Measurements from ENCODE around the gene PAWR. TPM values are rescaled to one million over a fixed set of nuclear protein-coding genes. Genes with fewer than 3 reads are reported as not detected.

The PAWR gene
- total and polyA plus RNA-seq, 4 experiments from 2014 or later = 0.87 to 4.7 (median 2.2) TPM

DNA sequence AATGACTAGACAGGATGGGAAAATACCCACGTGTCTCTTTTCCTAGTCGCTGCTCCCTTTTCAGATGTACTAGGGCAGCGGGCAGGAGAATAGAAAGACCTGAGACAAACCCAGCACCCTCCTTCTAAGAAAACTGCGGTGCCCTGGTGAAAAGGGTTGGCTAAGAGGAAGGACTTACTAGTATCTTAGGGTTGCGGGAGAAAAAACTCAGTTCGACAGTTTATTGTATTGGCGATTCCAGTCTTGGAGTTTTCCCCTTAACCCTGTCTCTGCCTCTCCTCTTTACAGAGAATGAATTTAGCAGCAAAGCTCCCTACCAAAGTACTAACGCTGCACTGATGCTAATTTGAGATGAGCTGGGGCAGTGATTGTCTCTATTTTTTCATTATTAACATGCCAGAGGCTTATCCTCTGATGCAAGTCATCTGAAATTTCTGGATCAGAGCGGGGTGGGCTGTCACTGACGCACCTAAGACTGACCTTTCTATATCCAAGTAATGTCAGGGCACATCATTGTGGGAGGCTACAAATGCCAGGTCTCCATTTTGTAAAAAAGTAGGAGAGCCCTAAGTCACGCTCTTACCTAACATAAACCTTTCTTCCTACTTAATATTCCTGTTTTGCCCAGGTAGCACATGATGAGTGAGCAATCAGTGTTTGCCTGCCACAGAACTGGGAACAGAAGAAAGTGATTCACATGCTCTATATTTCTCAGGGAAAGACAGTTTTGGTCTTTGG, 916 bp upstream of the PAWR start:
- intact Hi-C loops (cut with micrococcal nuclease) = no loop called here
- Mint-ChIP-seq H3K4me1 (peaks cover 11 to 20% (median 14%) of the 10 kb centered on the region in 4 donors), H3K36me3 (no peaks in the 10 kb centered on the region), H3K9me3 (peaks cover 0 to 7% (median 1%) of the 10 kb centered on the region in 8 donors), H3K27ac (peak overlapping the region in 1 of 7 donors; percentile 5), H3K27me3 (peaks cover 29 to 36% of the 10 kb centered on the region in 2 donors), H3K4me3 (peak overlapping the region; percentile 70 to 91 (median 86))
- ChIA-PET POLR2A (ENCODE audit: partially characterized antibody) (no interaction called here), CTCF (ENCODE audit: partially characterized antibody) (no interaction called here)
- Histone ChIP-seq H3K36me3 (ENCODE audit: insufficient read depth, low read length) (no peaks in the 10 kb centered on the region), H3K27ac (ENCODE audit: low read depth, low read length) (no peak overlapping the region), H3K27me3 (ENCODE audit: insufficient read depth, low read length) (peaks cover 11% of the 10 kb centered on the region), H3K4me1 (ENCODE audit: insufficient read depth, low read length) (peaks cover 11% of the 10 kb centered on the region), H3K4me3 (ENCODE audit: low read length in 2 of 2) (peak overlapping the region in 1 of 2 donors; percentile 24), H3K9me3 (ENCODE audit: control insufficient read depth in 1 of 2, low read length in 2 of 2) (no peaks in the 10 kb centered on the region)
- DNase-seq = peak in 1 of 5 donors; percentile 3

DNA sequence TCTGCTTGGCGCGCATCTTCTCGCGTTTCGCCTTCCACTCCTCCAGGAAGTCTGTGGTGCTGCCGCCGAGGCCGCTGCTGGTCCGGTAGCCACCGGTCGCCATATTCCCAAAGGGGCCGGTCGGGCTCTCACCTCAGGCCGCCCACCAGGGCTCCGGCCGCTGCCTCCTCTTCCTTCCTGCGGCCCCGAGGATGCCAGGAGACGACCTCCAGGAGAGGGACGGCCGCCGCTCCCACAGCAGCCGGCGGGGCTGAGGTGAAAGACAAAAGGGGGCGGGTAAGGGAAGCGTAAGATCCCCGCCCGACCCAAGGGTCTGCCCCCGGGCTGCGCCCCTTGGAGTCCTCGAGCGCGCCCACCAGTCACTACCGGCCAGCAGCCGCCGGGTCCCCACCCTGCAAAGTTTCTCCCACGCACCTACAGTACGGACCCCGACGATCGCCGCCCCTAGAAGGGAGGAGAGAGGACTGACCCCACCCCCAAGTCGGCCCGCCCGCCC, 574 bp downstream of the PAWR start:
- Mint-ChIP-seq H3K4me1 (peaks cover 11 to 20% (median 14%) of the 10 kb centered on the region in 4 donors), H3K36me3 (no peaks in the 10 kb centered on the region), H3K9me3 (peaks cover 0 to 5% (median 0%) of the 10 kb centered on the region in 8 donors), H3K4me3 (peak overlapping the region; percentile 70 to 81 (median 76)), H3K27me3 (peaks cover 30 to 37% of the 10 kb centered on the region in 2 donors), H3K27ac (peak overlapping the region in 1 of 7 donors; percentile 52)
- H3K36me3 ChIP-seq (ENCODE audit: insufficient read depth, low read length) = no peaks in the 10 kb centered on the region
- H3K27me3 ChIP-seq (ENCODE audit: insufficient read depth, low read length) = peaks cover 11% of the 10 kb centered on the region
- intact Hi-C loops (cut with micrococcal nuclease) = no loop called here
- H3K9me3 ChIP-seq (ENCODE audit: control insufficient read depth in 1 of 2, low read length in 2 of 2) = no peaks in the 10 kb centered on the region
- ChIA-PET CTCF (ENCODE audit: partially characterized antibody) (no interaction called here), POLR2A (ENCODE audit: partially characterized antibody) (no interaction called here)
- DNase-seq = peak in 2 of 5 donors; percentile 2 to 4
- H3K4me1 ChIP-seq (ENCODE audit: insufficient read depth, low read length) = peaks cover 11% of the 10 kb centered on the region
- H3K27ac ChIP-seq (ENCODE audit: low read depth, low read length) = no peak overlapping the region
- H3K4me3 ChIP-seq (ENCODE audit: low read length in 2 of 2) = peak overlapping the region in 1 of 2 donors; percentile 26

DNA sequence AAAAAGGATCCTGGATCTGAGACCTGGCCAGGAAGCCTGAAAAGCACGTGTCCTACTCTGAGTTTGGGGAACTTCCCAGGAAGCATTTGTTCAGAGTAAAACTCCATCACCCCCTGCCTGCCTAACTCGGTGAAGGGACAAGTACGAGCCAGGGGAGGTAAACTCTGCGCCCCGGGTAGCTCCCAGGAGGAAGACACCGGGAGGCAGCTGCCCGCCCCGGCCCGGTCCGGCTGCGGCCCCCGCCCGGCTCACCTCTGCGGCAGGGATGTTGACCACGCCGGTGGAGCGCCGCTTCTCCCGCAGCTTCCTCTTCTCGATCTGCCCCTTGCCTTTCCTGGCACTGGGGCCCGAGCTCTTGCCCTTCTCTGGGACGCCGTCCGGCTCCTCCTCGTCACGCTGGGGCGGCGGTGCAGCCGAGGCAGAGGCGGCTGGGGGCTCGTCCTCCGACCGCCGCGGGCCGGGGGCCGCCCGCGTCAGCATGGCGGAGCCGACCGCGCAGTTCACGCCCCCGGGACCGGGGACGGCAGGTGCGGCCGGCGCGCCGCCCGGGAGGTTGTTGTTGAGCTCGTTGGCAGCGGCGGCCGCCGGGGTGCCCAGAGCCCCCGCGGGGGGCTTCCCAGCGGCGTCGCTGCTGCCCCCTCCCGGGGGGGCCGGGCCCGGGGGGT, 1.2 kb downstream of the PAWR start:
- intact Hi-C loops (cut with micrococcal nuclease) = no loop called here
- ChIA-PET POLR2A (ENCODE audit: partially characterized antibody) (no interaction called here), CTCF (ENCODE audit: partially characterized antibody) (no interaction called here)
- H3K36me3 ChIP-seq (ENCODE audit: insufficient read depth, low read length) = no peaks in the 10 kb centered on the region
- Mint-ChIP-seq H3K4me1 (peaks cover 11 to 20% (median 14%) of the 10 kb centered on the region in 4 donors), H3K36me3 (no peaks in the 10 kb centered on the region), H3K9me3 (peaks cover 0 to 5% (median 0%) of the 10 kb centered on the region in 8 donors), H3K27me3 (peaks cover 29 to 35% of the 10 kb centered on the region in 2 donors), H3K4me3 (peak overlapping the region; percentile 76 to 89 (median 79)), H3K27ac (no peak overlapping the region)
- H3K4me1 ChIP-seq (ENCODE audit: insufficient read depth, low read length) = peaks cover 11% of the 10 kb centered on the region
- H3K27me3 ChIP-seq (ENCODE audit: insufficient read depth, low read length) = peaks cover 11% of the 10 kb centered on the region
- no peak overlapping the region for H3K27ac ChIP-seq (ENCODE audit: low read depth, low read length)
- peak overlapping the region; percentile 14 to 26 for H3K4me3 ChIP-seq (ENCODE audit: low read length in 2 of 2)
- peak in 3 of 5 donors; percentile 5 to 8 (median 6) for DNase-seq
- H3K9me3 ChIP-seq (ENCODE audit: control insufficient read depth in 1 of 2, low read length in 2 of 2) = no peaks in the 10 kb centered on the region

DNA sequence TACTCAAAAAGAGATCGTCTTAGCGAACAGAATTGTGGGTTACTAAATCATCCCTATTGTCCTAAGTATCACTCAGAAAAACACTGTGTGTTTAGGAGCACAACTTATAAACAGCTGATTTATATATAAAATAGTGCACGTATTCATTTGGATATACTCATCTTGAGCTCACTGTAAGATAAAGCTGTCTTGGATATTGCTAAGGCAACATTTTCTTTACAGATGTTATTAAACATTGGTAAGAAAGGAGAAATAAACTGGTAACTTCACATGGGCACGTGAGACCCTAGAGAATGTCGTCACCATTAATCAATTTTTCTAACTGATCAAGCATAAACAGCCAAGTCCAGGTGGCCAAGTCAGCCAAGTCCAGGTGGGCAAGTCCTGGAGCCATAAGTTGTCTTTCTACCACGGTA, 1.7 kb downstream of the PAWR start:
- peaks cover 11% of the 10 kb centered on the region for H3K27me3 ChIP-seq (ENCODE audit: insufficient read depth, low read length)
- peak overlapping the region; percentile 14 to 26 for H3K4me3 ChIP-seq (ENCODE audit: low read length in 2 of 2)
- H3K9me3 ChIP-seq (ENCODE audit: control insufficient read depth in 1 of 2, low read length in 2 of 2) = no peaks in the 10 kb centered on the region
- intact Hi-C loops (cut with micrococcal nuclease) = no loop called here
- POLR2A ChIA-PET (ENCODE audit: partially characterized antibody) = no interaction called here
- H3K27me3 Mint-ChIP-seq = peaks cover 27 to 33% of the 10 kb centered on the region in 2 donors
- H3K36me3 ChIP-seq (ENCODE audit: insufficient read depth, low read length) = no peaks in the 10 kb centered on the region
- peak overlapping the region in 2 of 7 donors; percentile 13 to 35 for H3K27ac Mint-ChIP-seq
- H3K4me3 Mint-ChIP-seq = peak overlapping the region; percentile 70 to 89 (median 77)
- peak in 2 of 5 donors; percentile 1 to 4 for DNase-seq
- no peak overlapping the region for H3K27ac ChIP-seq (ENCODE audit: low read depth, low read length)
- H3K36me3 Mint-ChIP-seq = no peaks in the 10 kb centered on the region
- peaks cover 11% of the 10 kb centered on the region for H3K4me1 ChIP-seq (ENCODE audit: insufficient read depth, low read length)
- H3K4me1 Mint-ChIP-seq = peaks cover 11 to 20% (median 14%) of the 10 kb centered on the region in 4 donors
- CTCF ChIA-PET (ENCODE audit: partially characterized antibody) = no interaction called here
- H3K9me3 Mint-ChIP-seq = peaks cover 0 to 5% (median 0%) of the 10 kb centered on the region in 8 donors

DNA sequence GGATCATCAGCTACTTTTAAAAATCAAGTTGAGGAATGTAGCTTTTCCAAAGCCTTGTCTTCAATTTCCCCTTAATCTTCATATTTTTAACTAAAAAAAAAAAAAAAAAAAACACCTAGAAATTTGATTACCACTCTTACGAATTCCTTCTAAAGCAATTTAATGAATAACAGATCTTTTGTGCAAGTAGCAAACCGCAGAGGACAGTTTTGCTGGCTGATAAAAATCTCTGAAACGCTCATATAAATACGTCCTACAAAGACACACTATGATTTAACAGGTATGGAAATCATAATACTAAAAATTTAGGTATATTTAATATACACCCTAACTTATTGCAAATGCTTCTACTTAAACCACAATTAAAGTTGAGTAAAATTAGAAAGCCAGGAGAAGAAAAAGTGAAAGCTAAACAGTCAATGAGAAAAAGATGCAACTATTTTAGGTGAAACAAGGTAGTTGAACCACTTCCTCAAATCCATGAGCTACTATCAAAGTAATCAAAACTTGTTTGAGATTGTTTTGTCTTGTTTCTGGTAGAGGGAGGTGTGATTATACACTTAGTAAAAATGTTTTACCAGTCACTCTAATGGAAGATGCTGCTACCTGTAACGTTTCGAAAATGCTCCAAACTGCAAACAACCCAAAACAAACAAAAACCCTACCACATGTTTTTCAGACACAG, 2.2 kb downstream of the PAWR start:
- intact Hi-C loops (cut with micrococcal nuclease) = no loop called here
- Mint-ChIP-seq H3K4me1 (peaks cover 11 to 20% (median 14%) of the 10 kb centered on the region in 4 donors), H3K4me3 (peak overlapping the region; percentile 70 to 89 (median 77)), H3K27me3 (peaks cover 27 to 33% of the 10 kb centered on the region in 2 donors), H3K9me3 (peaks cover 0 to 5% (median 0%) of the 10 kb centered on the region in 8 donors), H3K36me3 (no peaks in the 10 kb centered on the region), H3K27ac (peak overlapping the region in 1 of 7 donors; percentile 35)
- ChIA-PET POLR2A (ENCODE audit: partially characterized antibody) (no interaction called here), CTCF (ENCODE audit: partially characterized antibody) (no interaction called here)
- Histone ChIP-seq H3K36me3 (ENCODE audit: insufficient read depth, low read length) (no peaks in the 10 kb centered on the region), H3K27me3 (ENCODE audit: insufficient read depth, low read length) (peaks cover 11% of the 10 kb centered on the region), H3K27ac (ENCODE audit: low read depth, low read length) (no peak overlapping the region), H3K4me3 (ENCODE audit: low read length in 2 of 2) (no peak overlapping the region), H3K4me1 (ENCODE audit: insufficient read depth, low read length) (peaks cover 11% of the 10 kb centered on the region), H3K9me3 (ENCODE audit: control insufficient read depth in 1 of 2, low read length in 2 of 2) (no peaks in the 10 kb centered on the region)
- peak in 1 of 5 donors; percentile 9 for DNase-seq

DNA sequence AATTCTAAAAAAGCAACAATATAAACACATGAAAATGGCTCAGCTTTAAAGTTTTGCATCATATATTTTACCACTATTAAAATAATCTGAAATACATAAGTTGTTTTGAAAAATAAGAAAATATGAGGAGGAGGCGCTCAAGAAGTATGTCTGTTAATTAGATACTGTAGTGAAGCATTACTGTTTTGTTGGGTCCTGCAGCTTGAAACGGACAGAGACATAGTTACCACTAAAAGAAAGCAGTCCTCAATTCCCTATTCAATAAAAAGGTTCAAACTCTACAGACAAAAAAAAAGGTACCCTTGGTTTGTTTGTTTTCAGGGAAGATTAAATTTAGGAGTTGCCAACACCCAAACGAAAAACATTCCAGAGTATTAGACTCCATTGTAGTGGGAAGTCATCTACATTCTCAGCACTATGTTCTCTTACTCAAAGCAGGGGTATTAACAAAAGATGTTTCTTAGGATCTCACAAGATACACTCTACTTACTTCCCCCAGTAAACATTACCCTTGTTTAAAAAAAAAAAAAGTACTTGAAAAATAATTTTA, 3.0 kb downstream of the PAWR start:
- H3K4me1 ChIP-seq (ENCODE audit: insufficient read depth, low read length) = peaks cover 11% of the 10 kb centered on the region
- H3K4me3 Mint-ChIP-seq = peak overlapping the region in 6 of 8 donors; percentile 52 to 57 (median 54)
- no peaks in the 10 kb centered on the region for H3K36me3 ChIP-seq (ENCODE audit: insufficient read depth, low read length)
- H3K27ac Mint-ChIP-seq = no peak overlapping the region
- H3K27me3 Mint-ChIP-seq = peaks cover 23 to 30% of the 10 kb centered on the region in 2 donors
- peaks cover 0 to 5% (median 0%) of the 10 kb centered on the region in 8 donors for H3K9me3 Mint-ChIP-seq
- DNase-seq = no peak
- CTCF ChIA-PET (ENCODE audit: partially characterized antibody) = no interaction called here
- intact Hi-C loops (cut with micrococcal nuclease) = no loop called here
- POLR2A ChIA-PET (ENCODE audit: partially characterized antibody) = no interaction called here
- no peaks in the 10 kb centered on the region for H3K36me3 Mint-ChIP-seq
- peaks cover 11% of the 10 kb centered on the region for H3K27me3 ChIP-seq (ENCODE audit: insufficient read depth, low read length)
- no peak overlapping the region for H3K4me3 ChIP-seq (ENCODE audit: low read length in 2 of 2)
- H3K27ac ChIP-seq (ENCODE audit: low read depth, low read length) = no peak overlapping the region
- H3K4me1 Mint-ChIP-seq = peaks cover 11 to 20% (median 14%) of the 10 kb centered on the region in 4 donors
- no peaks in the 10 kb centered on the region for H3K9me3 ChIP-seq (ENCODE audit: control insufficient read depth in 1 of 2, low read length in 2 of 2)
